ENCODE data around the gene BICRAL.

BICRAL gene

GRCh38 chr6:42841844-42842584, 60.2 kb downstream of the BICRAL start:
- Histone ChIP-seq H3K27me3 (no peaks in the 10 kb centered on the region), H4K20me1 (no peaks in the 10 kb centered on the region), H3K9me3 (no peaks in the 10 kb centered on the region), H3K4me1 (no peaks in the 10 kb centered on the region), H3K9ac (no peak overlapping the region), H3K4me2 (no peak overlapping the region), H3K36me3 (peaks cover 19% of the 10 kb centered on the region), H3K27ac (no peak overlapping the region), H3K4me3 (no peak overlapping the region)
- TF ChIP-seq Cebpa-rat (IDR thresholded peaks at IDR 0.05): no peak

DNA sequence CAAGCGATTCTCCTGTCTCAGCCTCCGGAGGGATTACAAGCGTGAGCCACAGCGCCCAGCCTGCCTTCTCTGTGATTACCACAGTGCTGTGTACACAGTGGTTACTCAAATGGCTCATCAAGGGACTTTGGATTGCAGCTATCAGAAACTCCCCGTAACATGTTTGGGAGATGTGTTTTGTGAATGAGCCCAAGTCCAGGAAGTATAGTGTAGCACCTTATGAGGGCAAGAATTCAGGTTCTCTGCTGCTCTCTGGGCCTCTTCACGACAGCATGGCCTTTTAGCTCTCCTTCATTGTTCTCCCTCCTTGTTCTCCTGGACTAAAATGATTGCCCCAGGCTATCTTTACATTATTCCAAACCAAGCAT, 63.5 kb downstream of the BICRAL start:
- no peak overlapping the region for H3K9ac ChIP-seq
- no peaks in the 10 kb centered on the region for H4K20me1 ChIP-seq

GRCh38 chr6:42846505-42846904, 64.7 kb downstream of the BICRAL start:
- H3K4me3 ChIP-seq: no peak overlapping the region
- H3K36me3 ChIP-seq: peaks cover 27% of the 10 kb centered on the region
- H3K9ac ChIP-seq: no peak overlapping the region
- no peaks in the 10 kb centered on the region for H3K4me1 ChIP-seq
- no peaks in the 10 kb centered on the region for H3K27me3 ChIP-seq
- no peak overlapping the region for H3K27ac ChIP-seq
- no peaks in the 10 kb centered on the region for H3K9me3 ChIP-seq
- no peak for TF ChIP-seq Cebpa-rat (IDR thresholded peaks at IDR 0.05)
- H4K20me1 ChIP-seq: no peaks in the 10 kb centered on the region
- no peak overlapping the region for H3K4me2 ChIP-seq

More for the DNA sequence above, 63.5 kb downstream of the BICRAL start:
- H3K4me1 ChIP-seq: no peaks in the 10 kb centered on the region
- no peaks in the 10 kb centered on the region for H3K9me3 ChIP-seq
- no peak overlapping the region for H3K27ac ChIP-seq
- no peak overlapping the region for H3K4me3 ChIP-seq
- peaks cover 27% of the 10 kb centered on the region for H3K36me3 ChIP-seq
- H3K4me2 ChIP-seq: no peak overlapping the region
- H3K27me3 ChIP-seq: no peaks in the 10 kb centered on the region
- no peak for TF ChIP-seq Cebpa-rat (IDR thresholded peaks at IDR 0.05)

DNA sequence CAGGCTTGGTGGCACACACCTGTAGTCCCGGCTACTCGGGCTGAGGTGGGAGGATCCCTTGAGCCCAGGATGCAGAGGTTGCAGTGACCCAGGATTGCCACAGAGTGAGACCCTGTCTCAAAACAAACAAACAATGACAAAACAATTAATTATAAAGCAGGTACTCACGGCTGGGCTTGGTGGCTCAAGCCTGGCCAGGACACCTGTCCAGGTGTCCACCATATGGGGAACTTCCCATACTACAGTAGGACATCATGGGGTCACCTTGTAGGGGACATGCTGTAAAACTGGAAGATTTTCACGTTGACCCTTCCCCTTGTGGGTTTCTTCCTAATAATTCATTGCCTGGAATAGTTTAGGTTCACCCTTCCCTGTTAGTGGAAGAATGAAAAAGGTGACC, 66.8 kb downstream of the BICRAL start:
- Histone ChIP-seq H3K9me3 (no peaks in the 10 kb centered on the region), H3K4me1 (no peaks in the 10 kb centered on the region), H3K4me3 (no peak overlapping the region), H3K36me3 (peaks cover 44% of the 10 kb centered on the region), H3K27ac (no peak overlapping the region), H3K9ac (no peak overlapping the region), H3K4me2 (no peak overlapping the region), H3K27me3 (no peaks in the 10 kb centered on the region), H4K20me1 (no peaks in the 10 kb centered on the region)
- no peak for TF ChIP-seq Cebpa-rat (IDR thresholded peaks at IDR 0.05)

- Histone ChIP-seq H3K36me3 (peaks cover 58% of the 10 kb centered on the region), H3K9ac (no peak overlapping the region), H3K27me3 (no peaks in the 10 kb centered on the region), H4K20me1 (no peaks in the 10 kb centered on the region), H3K9me3 (no peaks in the 10 kb centered on the region), H3K4me1 (no peaks in the 10 kb centered on the region), H3K27ac (no peak overlapping the region), H3K4me3 (no peak overlapping the region), H3K4me2 (no peak overlapping the region)
- TF ChIP-seq Cebpa-rat (IDR thresholded peaks at IDR 0.05): no peak
These were observed 69.7 kb downstream of the BICRAL start for GRCh38 chr6:42851599-42851998.

DNA sequence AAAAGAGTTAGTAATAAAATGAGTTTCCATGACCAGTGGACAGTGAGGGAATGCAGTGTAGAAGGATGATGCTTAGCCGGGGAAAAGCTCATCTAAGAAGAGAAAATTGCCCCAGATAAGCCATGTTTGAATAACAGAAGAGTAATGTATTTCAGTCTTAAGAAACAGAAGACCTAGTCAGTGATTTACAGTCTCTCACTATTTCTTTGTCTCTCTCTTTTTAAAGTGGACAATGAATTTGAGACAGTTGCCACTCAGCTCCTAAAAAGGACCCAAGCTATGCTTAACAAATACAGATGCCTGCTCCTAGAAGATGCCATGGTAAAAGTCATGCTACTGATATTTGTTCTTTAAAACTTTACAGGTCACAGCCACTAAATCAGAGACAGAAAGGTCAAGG, 78.2 kb downstream of the BICRAL start:
- Histone ChIP-seq H3K4me1 (no peaks in the 10 kb centered on the region), H3K27me3 (no peaks in the 10 kb centered on the region), H3K4me3 (no peak overlapping the region), H3K9me3 (no peaks in the 10 kb centered on the region), H3K4me2 (no peak overlapping the region), H3K36me3 (peaks cover 97% of the 10 kb centered on the region), H4K20me1 (no peaks in the 10 kb centered on the region), H3K27ac (no peak overlapping the region), H3K9ac (no peak overlapping the region)
- no peak for TF ChIP-seq Cebpa-rat (IDR thresholded peaks at IDR 0.05)

- H3K27me3 ChIP-seq: no peaks in the 10 kb centered on the region
- no peaks in the 10 kb centered on the region for H3K4me1 ChIP-seq
- TF ChIP-seq Cebpa-rat (IDR thresholded peaks at IDR 0.05): no peak
- no peak overlapping the region for H3K27ac ChIP-seq
- peaks cover 95% of the 10 kb centered on the region for H3K36me3 ChIP-seq
- H4K20me1 ChIP-seq: no peaks in the 10 kb centered on the region
- H3K9ac ChIP-seq: no peak overlapping the region
- no peak overlapping the region for H3K4me2 ChIP-seq
- no peak overlapping the region for H3K4me3 ChIP-seq
- no peaks in the 10 kb centered on the region for H3K9me3 ChIP-seq
These were observed 78.6 kb downstream of the BICRAL start for GRCh38 chr6:42860481-42860880.

GRCh38 chr6:42864602-42865001, 82.8 kb downstream of the BICRAL start:
- no peak overlapping the region for H3K27ac ChIP-seq
- peaks cover 81% of the 10 kb centered on the region for H3K36me3 ChIP-seq
- H3K4me1 ChIP-seq: no peaks in the 10 kb centered on the region
- no peaks in the 10 kb centered on the region for H4K20me1 ChIP-seq
- H3K27me3 ChIP-seq: no peaks in the 10 kb centered on the region
- H3K9ac ChIP-seq: no peak overlapping the region
- no peak for TF ChIP-seq Cebpa-rat (IDR thresholded peaks at IDR 0.05)
- no peak overlapping the region for H3K4me2 ChIP-seq
- no peak overlapping the region for H3K4me3 ChIP-seq
- H3K9me3 ChIP-seq: no peaks in the 10 kb centered on the region

DNA sequence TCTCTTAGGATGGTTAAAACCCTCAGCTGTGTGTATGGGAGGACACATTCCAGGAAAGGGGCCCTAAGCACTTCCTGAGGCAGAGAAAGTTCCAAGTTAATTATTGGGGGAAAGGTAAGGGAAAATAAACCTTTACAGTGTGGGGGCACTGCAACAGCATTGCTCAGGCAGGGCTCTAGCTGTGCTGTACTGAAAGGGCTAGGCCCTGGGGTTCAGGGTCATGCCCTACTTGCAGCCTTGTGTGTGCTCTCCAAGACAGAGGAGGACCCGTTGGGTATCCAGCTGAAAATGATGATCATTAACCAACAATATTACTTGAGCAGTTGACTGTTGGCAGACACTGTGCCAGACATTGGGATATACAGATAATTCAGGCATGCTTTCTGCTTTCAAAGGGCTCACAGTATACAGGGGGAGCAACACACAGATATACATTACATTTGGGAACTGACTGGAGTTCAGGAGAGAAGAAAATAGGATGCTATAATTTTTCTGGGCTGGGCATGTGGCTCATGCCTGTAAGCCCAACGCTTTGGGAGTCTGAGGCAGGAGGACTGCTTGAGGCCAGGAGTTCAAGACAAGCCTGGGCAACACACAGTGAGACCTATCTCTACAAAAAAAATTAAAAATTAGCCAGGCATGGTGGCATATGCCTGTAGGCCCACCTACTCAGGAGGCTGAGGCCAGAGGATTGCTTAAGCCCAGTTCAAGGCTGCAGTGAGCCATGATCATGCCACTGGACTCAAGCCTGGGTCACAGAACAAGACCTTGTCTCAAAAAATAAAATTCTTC, 88.5 kb downstream of the BICRAL start:
- Histone ChIP-seq H3K36me3 (peaks cover 30% of the 10 kb centered on the region), H3K4me2 (no peak overlapping the region), H3K9ac (no peak overlapping the region), H3K9me3 (no peaks in the 10 kb centered on the region), H3K4me1 (peaks cover 9% of the 10 kb centered on the region), H3K27ac (no peak overlapping the region), H3K27me3 (no peaks in the 10 kb centered on the region), H3K4me3 (no peak overlapping the region), H4K20me1 (no peaks in the 10 kb centered on the region)
- TF ChIP-seq Cebpa-rat (IDR thresholded peaks at IDR 0.05): no peak

GRCh38 chr6:42871711-42872110, 89.9 kb downstream of the BICRAL start:
- peaks cover 9% of the 10 kb centered on the region for H3K4me1 ChIP-seq
- peak overlapping the region; percentile 0; the same call in 1 of the 2 replicates for H3K4me2 ChIP-seq
- H3K27me3 ChIP-seq: no peaks in the 10 kb centered on the region
- no peak overlapping the region for H3K27ac ChIP-seq
- H3K9ac ChIP-seq: no peak overlapping the region
- H3K9me3 ChIP-seq: no peaks in the 10 kb centered on the region
- no peak for TF ChIP-seq Cebpa-rat (IDR thresholded peaks at IDR 0.05)
- no peak overlapping the region for H3K4me3 ChIP-seq
- H3K36me3 ChIP-seq: peaks cover 20% of the 10 kb centered on the region
- no peaks in the 10 kb centered on the region for H4K20me1 ChIP-seq
